ENCODE measurements around the gene NEDD4L.

DNA sequence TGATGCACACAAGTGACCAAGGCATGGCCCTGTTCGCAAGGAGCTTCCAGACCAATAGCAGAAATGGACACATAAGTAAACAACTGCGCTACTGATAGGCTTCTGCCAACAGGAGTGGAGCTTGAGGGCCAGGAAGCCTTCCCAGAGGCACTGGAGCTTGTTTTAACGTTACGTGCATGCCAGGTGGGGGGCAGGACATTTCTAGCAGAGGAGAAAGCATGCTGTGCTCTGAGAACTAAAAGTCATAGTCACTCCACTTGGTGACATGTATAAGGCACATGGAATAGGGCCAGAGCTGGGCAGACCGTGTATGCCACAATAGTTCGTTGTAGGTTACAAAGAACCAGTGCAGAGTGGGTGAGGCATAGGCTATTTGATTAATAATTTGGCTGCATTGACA, 184.2 kb downstream of the NEDD4L start:
- TF ChIP-seq, protein P1, sequence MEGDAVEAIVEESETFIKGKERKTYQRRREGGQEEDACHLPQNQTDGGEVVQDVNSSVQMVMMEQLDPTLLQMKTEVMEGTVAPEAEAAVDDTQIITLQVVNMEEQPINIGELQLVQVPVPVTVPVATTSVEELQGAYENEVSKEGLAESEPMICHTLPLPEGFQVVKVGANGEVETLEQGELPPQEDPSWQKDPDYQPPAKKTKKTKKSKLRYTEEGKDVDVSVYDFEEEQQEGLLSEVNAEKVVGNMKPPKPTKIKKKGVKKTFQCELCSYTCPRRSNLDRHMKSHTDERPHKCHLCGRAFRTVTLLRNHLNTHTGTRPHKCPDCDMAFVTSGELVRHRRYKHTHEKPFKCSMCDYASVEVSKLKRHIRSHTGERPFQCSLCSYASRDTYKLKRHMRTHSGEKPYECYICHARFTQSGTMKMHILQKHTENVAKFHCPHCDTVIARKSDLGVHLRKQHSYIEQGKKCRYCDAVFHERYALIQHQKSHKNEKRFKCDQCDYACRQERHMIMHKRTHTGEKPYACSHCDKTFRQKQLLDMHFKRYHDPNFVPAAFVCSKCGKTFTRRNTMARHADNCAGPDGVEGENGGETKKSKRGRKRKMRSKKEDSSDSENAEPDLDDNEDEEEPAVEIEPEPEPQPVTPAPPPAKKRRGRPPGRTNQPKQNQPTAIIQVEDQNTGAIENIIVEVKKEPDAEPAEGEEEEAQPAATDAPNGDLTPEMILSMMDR (IDR thresholded peaks at IDR 0.05; ENCODE audit: low read depth, low read length): no peak
- no peak for TF ChIP-seq POLR2A (IDR thresholded peaks at IDR 0.05; ENCODE audit: extremely low read depth, insufficient read length)
